ENCODE data around the gene PRELID1.
"Not testable (repeated sequence)": the region's sequence is repeated elsewhere in the genome, so short reads cannot be mapped to it uniquely, and the experiment has no call there.

Gene PRELID1

GRCh38 chr5:177338251-177339106 lies 34.9 kb downstream of the PRELID1 start:
- no peak for DNase-seq (ENCODE audit: extremely low read depth, low read depth)
- TF ChIP-seq, protein P1, sequence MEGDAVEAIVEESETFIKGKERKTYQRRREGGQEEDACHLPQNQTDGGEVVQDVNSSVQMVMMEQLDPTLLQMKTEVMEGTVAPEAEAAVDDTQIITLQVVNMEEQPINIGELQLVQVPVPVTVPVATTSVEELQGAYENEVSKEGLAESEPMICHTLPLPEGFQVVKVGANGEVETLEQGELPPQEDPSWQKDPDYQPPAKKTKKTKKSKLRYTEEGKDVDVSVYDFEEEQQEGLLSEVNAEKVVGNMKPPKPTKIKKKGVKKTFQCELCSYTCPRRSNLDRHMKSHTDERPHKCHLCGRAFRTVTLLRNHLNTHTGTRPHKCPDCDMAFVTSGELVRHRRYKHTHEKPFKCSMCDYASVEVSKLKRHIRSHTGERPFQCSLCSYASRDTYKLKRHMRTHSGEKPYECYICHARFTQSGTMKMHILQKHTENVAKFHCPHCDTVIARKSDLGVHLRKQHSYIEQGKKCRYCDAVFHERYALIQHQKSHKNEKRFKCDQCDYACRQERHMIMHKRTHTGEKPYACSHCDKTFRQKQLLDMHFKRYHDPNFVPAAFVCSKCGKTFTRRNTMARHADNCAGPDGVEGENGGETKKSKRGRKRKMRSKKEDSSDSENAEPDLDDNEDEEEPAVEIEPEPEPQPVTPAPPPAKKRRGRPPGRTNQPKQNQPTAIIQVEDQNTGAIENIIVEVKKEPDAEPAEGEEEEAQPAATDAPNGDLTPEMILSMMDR (IDR thresholded peaks at IDR 0.05; ENCODE audit: low read depth, low read length) = no peak

- DNase-seq (ENCODE audit: extremely low read depth, low read depth) = no peak
- TF ChIP-seq, protein P1 (IDR thresholded peaks at IDR 0.05; ENCODE audit: low read depth, low read length) = no peak
Measured at GRCh38 chr5:177339107-177339638, 35.6 kb downstream of the PRELID1 start.

DNA sequence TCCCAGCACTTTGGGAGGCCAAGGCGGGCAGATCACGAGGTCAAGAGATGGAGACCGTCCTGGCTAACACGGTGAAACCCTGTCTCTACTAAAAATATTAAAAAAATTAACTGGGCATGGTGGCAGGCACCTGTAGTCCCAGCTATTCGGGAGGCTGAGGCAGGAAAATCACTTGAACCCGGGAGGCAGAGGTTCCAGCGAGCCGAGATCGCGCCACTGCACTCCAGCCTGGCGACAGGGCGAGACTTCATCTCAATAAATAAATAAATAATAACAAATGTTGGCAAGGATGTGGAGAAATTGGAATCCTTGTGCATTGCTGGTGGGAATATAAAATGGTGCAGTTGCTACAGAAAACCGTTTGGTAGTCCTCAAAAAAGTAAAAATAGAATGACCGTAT lies 39.4 kb downstream of the PRELID1 start:
- not testable (repeated sequence) for DNase-seq (ENCODE audit: extremely low read depth, low read depth)

- no peak for DNase-seq (ENCODE audit: extremely low read depth, low read depth)
- TF ChIP-seq, protein P1 (IDR thresholded peaks at IDR 0.05; ENCODE audit: low read depth, low read length) = no peak
Measured at GRCh38 chr5:177343777-177344176, 40.2 kb downstream of the PRELID1 start.

GRCh38 chr5:177344891-177345290 lies 41.3 kb downstream of the PRELID1 start:
- DNase-seq (ENCODE audit: extremely low read depth, low read depth) = no peak
- TF ChIP-seq, protein P1 (IDR thresholded peaks at IDR 0.05; ENCODE audit: low read depth, low read length) = no peak

DNA sequence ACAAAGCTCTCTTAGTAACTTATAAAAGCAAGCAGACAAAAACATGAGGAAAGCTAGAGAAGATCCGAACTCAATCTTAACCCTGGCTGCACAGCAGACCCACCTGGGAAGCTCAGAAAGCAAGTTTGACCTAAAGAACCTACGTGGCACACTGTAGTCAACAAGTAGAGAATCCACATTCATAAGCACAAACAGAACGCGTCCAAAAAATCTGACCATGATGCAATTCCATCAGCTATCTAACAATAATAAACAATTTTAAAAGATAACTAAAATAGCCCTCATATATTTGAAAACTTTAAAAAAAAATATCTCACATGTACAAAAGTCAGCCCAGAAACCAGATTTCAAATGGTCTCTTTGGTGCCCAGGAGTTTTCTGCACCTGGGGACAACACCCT lies 43.2 kb downstream of the PRELID1 start:
- DNase-seq (ENCODE audit: extremely low read depth, low read depth) = no peak
- TF ChIP-seq, protein P1 (IDR thresholded peaks at IDR 0.05; ENCODE audit: low read depth, low read length) = no peak

DNA sequence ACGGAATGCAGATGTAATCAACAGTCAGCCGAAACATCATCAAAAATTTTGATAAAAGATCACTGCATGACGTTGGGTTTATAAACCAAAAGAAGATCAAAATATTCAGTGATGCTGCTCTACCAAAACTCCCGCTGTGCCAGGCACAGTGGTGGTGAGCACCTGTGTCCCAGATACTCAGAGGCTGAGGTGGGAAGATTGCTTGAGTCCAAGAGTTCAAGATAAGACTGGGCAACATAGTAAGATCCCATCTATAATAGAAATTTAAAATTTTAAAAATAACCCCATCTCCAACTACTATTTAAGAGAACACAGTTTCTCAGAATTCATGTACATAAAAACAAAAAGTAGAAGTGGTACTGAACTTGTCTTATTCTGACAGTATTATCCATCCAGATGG lies 44.1 kb downstream of the PRELID1 start:
- no peak for DNase-seq (ENCODE audit: extremely low read depth, low read depth)
- TF ChIP-seq, protein P1 (IDR thresholded peaks at IDR 0.05; ENCODE audit: low read depth, low read length) = no peak

DNA sequence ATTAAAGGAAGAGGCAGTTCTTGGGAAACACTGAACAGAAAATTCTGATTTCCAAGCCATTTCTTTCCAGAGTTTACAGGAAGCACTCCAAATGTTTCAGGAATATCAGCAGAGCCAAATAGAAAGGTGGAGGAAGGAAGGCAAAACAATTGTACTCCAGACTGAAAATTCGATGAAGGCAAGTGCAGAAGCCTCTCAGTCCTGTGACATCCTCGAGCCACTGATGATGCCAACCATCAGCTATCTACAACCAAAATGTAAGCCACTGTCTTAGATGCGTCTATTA lies 45.7 kb downstream of the PRELID1 start:
- TF ChIP-seq, protein P1 (IDR thresholded peaks at IDR 0.05; ENCODE audit: low read depth, low read length) = no peak
- DNase-seq (ENCODE audit: extremely low read depth, low read depth) = no peak

Measured in AG09319 (cell line).